Neural progenitor cell (in vitro differentiated cells): Measurements from ENCODE around the gene ALG5.

ENCODE experiments used
- EZH2 ChIP-seq: fragments of 200-600 bp; sonication (generic); IDR thresholded peaks from 2 replicates; pipeline ENCODE4 v1.6.1; 2017; ENCODE audit warnings: antibody characterized with exemption, mild to moderate bottlenecking, moderate library complexity
- EZH2phosphoT487 ChIP-seq: fragments of 200-600 bp; sonication (generic); IDR thresholded peaks from 2 replicates; pipeline ENCODE4 v1.6.1; 2017; ENCODE audit warnings: antibody characterized with exemption
- TF ChIP-seq, protein P1 (sequence below): fragments of 200-600 bp; sonication (generic); IDR thresholded peaks from 2 replicates; pipeline ENCODE4 v1.5.1; 2017; ENCODE audit warnings: antibody characterized with exemption, mild to moderate bottlenecking

DNA sequence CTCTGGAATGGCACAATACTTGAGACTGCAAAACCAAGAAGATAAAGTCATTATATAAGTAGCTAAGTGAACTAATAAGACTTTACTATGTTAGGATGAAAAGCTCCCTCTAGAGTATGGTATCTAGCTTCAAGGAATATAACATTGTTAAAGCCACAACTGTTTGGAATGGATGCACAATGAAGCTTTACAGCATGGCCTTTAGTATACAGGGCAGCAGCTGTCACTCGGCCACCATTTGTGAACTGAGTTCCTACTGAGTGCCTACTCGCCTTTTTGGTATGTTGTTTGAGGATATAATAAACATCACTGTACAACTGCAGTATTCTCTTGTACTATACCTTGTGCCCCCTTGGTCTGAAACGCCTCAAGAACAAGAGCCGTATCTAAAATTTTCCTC is 6.8 kb downstream of the ALG5 start:
- TF ChIP-seq, protein P1, sequence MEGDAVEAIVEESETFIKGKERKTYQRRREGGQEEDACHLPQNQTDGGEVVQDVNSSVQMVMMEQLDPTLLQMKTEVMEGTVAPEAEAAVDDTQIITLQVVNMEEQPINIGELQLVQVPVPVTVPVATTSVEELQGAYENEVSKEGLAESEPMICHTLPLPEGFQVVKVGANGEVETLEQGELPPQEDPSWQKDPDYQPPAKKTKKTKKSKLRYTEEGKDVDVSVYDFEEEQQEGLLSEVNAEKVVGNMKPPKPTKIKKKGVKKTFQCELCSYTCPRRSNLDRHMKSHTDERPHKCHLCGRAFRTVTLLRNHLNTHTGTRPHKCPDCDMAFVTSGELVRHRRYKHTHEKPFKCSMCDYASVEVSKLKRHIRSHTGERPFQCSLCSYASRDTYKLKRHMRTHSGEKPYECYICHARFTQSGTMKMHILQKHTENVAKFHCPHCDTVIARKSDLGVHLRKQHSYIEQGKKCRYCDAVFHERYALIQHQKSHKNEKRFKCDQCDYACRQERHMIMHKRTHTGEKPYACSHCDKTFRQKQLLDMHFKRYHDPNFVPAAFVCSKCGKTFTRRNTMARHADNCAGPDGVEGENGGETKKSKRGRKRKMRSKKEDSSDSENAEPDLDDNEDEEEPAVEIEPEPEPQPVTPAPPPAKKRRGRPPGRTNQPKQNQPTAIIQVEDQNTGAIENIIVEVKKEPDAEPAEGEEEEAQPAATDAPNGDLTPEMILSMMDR = no peak
- TF ChIP-seq EZH2phosphoT487 (no peak), EZH2 (no peak)
